Activated naive CD4-positive, alpha-beta T cell treated with anti-CD3 and anti-CD28 coated beads, Interleukin-2, amount 50 U/mL, for 24 hours (primary cell): ENCODE measurements around the gene PRPSAP1.
A peak's percentile ranks its signal among the peaks of the same experiment; 100 is the strongest.
"Not testable (repeated sequence)": the region's sequence is repeated elsewhere in the genome, so short reads cannot be mapped to it uniquely, and the experiment has no call there.

ENCODE experiments used
- H3K27ac Mint-ChIP-seq: one replicate; pipeline ENCODE4 v1.8.0; 2021; ENCODE audit warnings: mild to moderate bottlenecking, mixed read lengths
- H3K27me3 Mint-ChIP-seq: one replicate; pipeline ENCODE4 v1.8.0; 2021; ENCODE audit warnings: mixed read lengths
- H3K36me3 Mint-ChIP-seq: one replicate; pipeline ENCODE4 v1.8.0; 2021; ENCODE audit warnings: mixed read lengths
- H3K4me1 Mint-ChIP-seq: one replicate; pipeline ENCODE4 v1.8.0; 2021; ENCODE audit warnings: mixed read lengths
- H3K4me3 Mint-ChIP-seq: one replicate; pipeline ENCODE4 v1.8.0; 2021; ENCODE audit warnings: mild to moderate bottlenecking, mixed read lengths
- H3K9me3 Mint-ChIP-seq: one replicate; pipeline ENCODE4 v1.8.0; 2021; ENCODE audit warnings: mixed read lengths

The PRPSAP1 gene

GRCh38 chr17:76271669-76272540, 81.8 kb downstream of the PRPSAP1 start:
- H3K27ac Mint-ChIP-seq = peak overlapping the region; percentile 85
- no peaks in the 10 kb centered on the region for H3K9me3 Mint-ChIP-seq
- H3K27me3 Mint-ChIP-seq = no peaks in the 10 kb centered on the region
- peak overlapping the region; percentile 75 for H3K4me3 Mint-ChIP-seq
- peaks cover 7% of the 10 kb centered on the region for H3K36me3 Mint-ChIP-seq
- peaks cover 62% of the 10 kb centered on the region for H3K4me1 Mint-ChIP-seq

GRCh38 chr17:76270770-76271668, 82.7 kb downstream of the PRPSAP1 start:
- Mint-ChIP-seq H3K9me3 (no peaks in the 10 kb centered on the region), H3K36me3 (peaks cover 7% of the 10 kb centered on the region), H3K27ac (peak overlapping the region; percentile 85), H3K4me3 (peak overlapping the region; percentile 75), H3K27me3 (no peaks in the 10 kb centered on the region), H3K4me1 (peaks cover 54% of the 10 kb centered on the region)

GRCh38 chr17:76270127-76270592, 83.6 kb downstream of the PRPSAP1 start:
- Mint-ChIP-seq H3K27me3 (no peaks in the 10 kb centered on the region), H3K27ac (peak overlapping the region; percentile 23), H3K4me3 (peak overlapping the region; percentile 43), H3K9me3 (no peaks in the 10 kb centered on the region), H3K4me1 (peaks cover 51% of the 10 kb centered on the region), H3K36me3 (peaks cover 7% of the 10 kb centered on the region)

GRCh38 chr17:76268991-76269981, 84.4 kb downstream of the PRPSAP1 start:
- Mint-ChIP-seq H3K27me3 (no peaks in the 10 kb centered on the region), H3K4me3 (peak overlapping the region; percentile 91), H3K36me3 (peaks cover 7% of the 10 kb centered on the region), H3K9me3 (no peaks in the 10 kb centered on the region), H3K27ac (peak overlapping the region; percentile 99), H3K4me1 (peaks cover 48% of the 10 kb centered on the region)

GRCh38 chr17:76268015-76268749, 85.5 kb downstream of the PRPSAP1 start:
- Mint-ChIP-seq H3K9me3 (no peaks in the 10 kb centered on the region), H3K27me3 (no peaks in the 10 kb centered on the region), H3K4me1 (peaks cover 51% of the 10 kb centered on the region), H3K36me3 (peaks cover 7% of the 10 kb centered on the region), H3K4me3 (peak overlapping the region; percentile 91), H3K27ac (peak overlapping the region; percentile 99)

GRCh38 chr17:76267581-76268001, 86.1 kb downstream of the PRPSAP1 start:
- Mint-ChIP-seq H3K4me1 (peaks cover 51% of the 10 kb centered on the region), H3K4me3 (peak overlapping the region; percentile 91), H3K27ac (peak overlapping the region; percentile 99)
- not testable (repeated sequence) for H3K36me3 Mint-ChIP-seq, H3K9me3 Mint-ChIP-seq, H3K27me3 Mint-ChIP-seq

- H3K27me3 Mint-ChIP-seq = no peaks in the 10 kb centered on the region
- H3K4me3 Mint-ChIP-seq = peak overlapping the region; percentile 91
- peak overlapping the region; percentile 99 for H3K27ac Mint-ChIP-seq
- peaks cover 7% of the 10 kb centered on the region for H3K36me3 Mint-ChIP-seq
- H3K4me1 Mint-ChIP-seq = peaks cover 56% of the 10 kb centered on the region
- no peaks in the 10 kb centered on the region for H3K9me3 Mint-ChIP-seq
Measured at GRCh38 chr17:76267051-76267576, 86.6 kb downstream of the PRPSAP1 start.

- peaks cover 63% of the 10 kb centered on the region for H3K4me1 Mint-ChIP-seq
- H3K27ac Mint-ChIP-seq = peak overlapping the region; percentile 94
- peak overlapping the region; percentile 91 for H3K4me3 Mint-ChIP-seq
- no peaks in the 10 kb centered on the region for H3K9me3 Mint-ChIP-seq
- no peaks in the 10 kb centered on the region for H3K27me3 Mint-ChIP-seq
- peaks cover 7% of the 10 kb centered on the region for H3K36me3 Mint-ChIP-seq
Measured at GRCh38 chr17:76266244-76266938, 87.3 kb downstream of the PRPSAP1 start.

- no peaks in the 10 kb centered on the region for H3K27me3 Mint-ChIP-seq
- peaks cover 61% of the 10 kb centered on the region for H3K4me1 Mint-ChIP-seq
- H3K9me3 Mint-ChIP-seq = no peaks in the 10 kb centered on the region
- peaks cover 7% of the 10 kb centered on the region for H3K36me3 Mint-ChIP-seq
- H3K27ac Mint-ChIP-seq = peak overlapping the region; percentile 92
- peak overlapping the region; percentile 91 for H3K4me3 Mint-ChIP-seq
Measured at GRCh38 chr17:76265624-76266243, 88.0 kb downstream of the PRPSAP1 start.

GRCh38 chr17:76264755-76265623, 88.7 kb downstream of the PRPSAP1 start, which contains the start of gene UBALD2:
TSS of gene UBALD2 (plus strand) at chr17:76265348. CDS start at chr17:76265506, 158 bp downstream.
- H3K27me3 Mint-ChIP-seq = no peaks in the 10 kb centered on the region
- H3K36me3 Mint-ChIP-seq = peaks cover 7% of the 10 kb centered on the region
- H3K4me1 Mint-ChIP-seq = peaks cover 60% of the 10 kb centered on the region
- peak within 1 kb of the TSS; percentile 95 for H3K27ac Mint-ChIP-seq
- H3K4me3 Mint-ChIP-seq = peak within 1 kb of the TSS; percentile 91
- H3K9me3 Mint-ChIP-seq = no peaks in the 10 kb centered on the region

GRCh38 chr17:76264425-76264754, 89.3 kb downstream of the PRPSAP1 start:
- no peaks in the 10 kb centered on the region for H3K27me3 Mint-ChIP-seq
- H3K27ac Mint-ChIP-seq = peak overlapping the region; percentile 95
- no peaks in the 10 kb centered on the region for H3K9me3 Mint-ChIP-seq
- H3K4me3 Mint-ChIP-seq = peak overlapping the region; percentile 74
- peaks cover 54% of the 10 kb centered on the region for H3K4me1 Mint-ChIP-seq
- H3K36me3 Mint-ChIP-seq = peaks cover 7% of the 10 kb centered on the region

GRCh38 chr17:76263896-76264295, 89.8 kb downstream of the PRPSAP1 start:
- peak overlapping the region; percentile 74 for H3K4me3 Mint-ChIP-seq
- H3K9me3 Mint-ChIP-seq = no peaks in the 10 kb centered on the region
- peak overlapping the region; percentile 95 for H3K27ac Mint-ChIP-seq
- H3K27me3 Mint-ChIP-seq = no peaks in the 10 kb centered on the region
- H3K36me3 Mint-ChIP-seq = peaks cover 7% of the 10 kb centered on the region
- H3K4me1 Mint-ChIP-seq = peaks cover 49% of the 10 kb centered on the region
